ENCODE measurements around the gene CX3CL1.

DNA sequence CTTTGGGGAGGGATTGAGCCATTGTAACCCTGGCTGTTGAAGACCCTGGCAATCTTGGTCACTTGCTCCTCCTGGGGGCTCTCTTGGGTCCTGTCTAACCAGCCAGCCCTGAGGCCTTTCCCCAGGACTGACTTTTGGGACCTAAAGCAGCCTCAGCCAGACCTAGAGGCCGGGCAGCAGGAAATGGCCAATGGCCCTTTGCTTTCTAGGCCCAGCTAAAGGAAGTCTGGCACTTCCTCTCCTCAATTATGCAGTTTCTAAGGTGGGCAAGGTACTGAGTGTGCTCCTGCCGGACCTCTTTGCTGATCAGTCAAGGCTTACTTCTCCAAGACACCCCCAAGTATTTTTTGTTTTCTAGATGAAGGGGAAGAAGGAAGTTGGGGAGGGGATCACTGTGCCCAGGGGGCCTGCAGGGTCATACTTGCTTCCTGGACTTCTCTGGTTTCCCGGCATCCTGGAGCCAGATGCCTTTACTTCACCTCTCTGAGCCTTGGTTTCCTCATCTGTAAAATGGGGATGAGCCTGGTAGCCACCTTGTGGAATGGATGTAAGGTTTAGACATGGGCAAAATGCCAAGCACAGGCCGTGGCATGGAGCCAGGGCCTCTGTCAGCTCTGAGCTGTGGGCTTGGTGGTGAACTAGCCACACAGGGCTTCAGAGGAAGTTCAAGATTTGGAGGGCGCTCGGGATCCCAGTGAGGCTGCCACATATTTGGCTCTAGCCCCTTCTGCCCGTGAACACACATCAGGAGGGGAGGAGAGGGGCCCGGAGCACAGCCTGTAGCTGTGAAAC lies 8.6 kb downstream of the CX3CL1 start:
- TF ChIP-seq EZH2 (IDR thresholded peaks at IDR 0.05) (no peak), POLR2AphosphoS5 (IDR thresholded peaks at IDR 0.05; ENCODE audit: borderline replicate concordance, low read depth, low read length) (no peak), FOXP2 (optimal IDR thresholded peaks at IDR 0.05; ENCODE audit: control extremely low read depth, extremely low read length, insufficient read depth) (no peak)

Data from SK-N-MC (cell line).